HG02840 (cell line): ENCODE data around the gene TBCK.
"Not testable (repeated sequence)": the region's sequence is repeated elsewhere in the genome, so short reads cannot be mapped to it uniquely, and the experiment has no call there.

ENCODE experiments used
- ATAC-seq: cut with Tn5 transposase; IDR thresholded peaks from one replicate; pipeline ENCODE4 v1.9.1; 2021; ENCODE audit warnings: mild to moderate bottlenecking, moderate library complexity, moderate number of reproducible peaks; ENCODE audit not compliant: unreplicated experiment, low FRiP score

Gene TBCK

DNA sequence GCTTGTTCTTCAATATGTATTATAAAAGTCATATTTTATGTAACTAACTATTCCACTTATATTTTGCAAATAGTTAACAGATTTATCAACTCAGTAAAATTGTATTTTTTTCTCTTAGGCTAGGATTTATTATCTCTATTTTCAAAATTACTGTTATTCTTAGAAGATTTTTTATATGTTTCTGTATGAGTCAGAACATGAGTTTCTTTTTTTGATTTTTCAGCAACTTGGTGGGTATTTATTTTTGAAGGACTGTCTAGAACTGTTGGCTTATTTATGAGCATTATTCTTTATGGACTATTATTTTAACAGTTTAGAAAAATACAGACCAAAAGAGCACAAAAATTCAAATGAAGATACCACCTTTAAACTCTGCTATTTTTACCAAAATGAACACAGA lies 7.1 kb upstream of the TBCK start:
- no peak for ATAC-seq

DNA sequence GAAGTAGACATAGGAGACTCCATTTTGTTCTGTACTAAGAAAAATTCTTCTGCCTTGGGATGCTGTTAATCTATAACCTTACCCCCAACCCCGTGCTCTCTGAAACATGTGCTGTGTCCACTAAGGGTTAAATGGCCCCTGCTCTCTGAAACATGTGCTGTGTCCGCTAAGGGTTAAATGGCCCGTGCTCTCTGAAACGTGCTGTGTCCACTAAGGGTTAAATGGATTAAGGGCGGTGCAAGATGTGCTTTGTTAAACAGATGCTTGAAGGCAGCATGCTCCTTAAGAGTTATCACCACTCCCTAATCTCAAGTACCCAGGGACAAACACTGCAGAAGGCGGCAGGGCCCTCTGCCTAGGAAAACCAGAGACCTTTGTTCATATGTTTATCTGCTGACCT lies 5.8 kb upstream of the TBCK start:
- not testable (repeated sequence) for ATAC-seq

DNA sequence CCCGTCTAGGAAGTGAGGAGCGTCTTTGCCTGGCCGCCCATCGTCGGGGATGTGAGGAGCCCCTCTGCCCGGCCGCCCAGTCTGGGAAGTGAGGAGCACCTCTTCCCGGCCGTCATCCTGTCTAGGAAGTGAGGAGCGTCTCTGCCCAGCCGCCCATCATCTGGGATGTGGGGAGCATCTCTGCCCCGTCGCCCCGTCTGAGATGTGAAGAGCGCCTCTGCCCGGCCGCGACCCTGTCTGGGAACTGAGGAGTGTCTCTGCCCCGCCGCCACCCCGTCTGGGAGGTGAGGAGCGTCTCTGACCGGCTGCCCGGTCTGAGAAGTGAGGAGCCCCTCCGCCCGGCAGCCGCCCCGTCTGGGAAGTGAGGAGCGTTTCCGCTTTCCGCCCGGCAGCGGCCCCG lies 5.2 kb upstream of the TBCK start:
- not testable (repeated sequence) for ATAC-seq

DNA sequence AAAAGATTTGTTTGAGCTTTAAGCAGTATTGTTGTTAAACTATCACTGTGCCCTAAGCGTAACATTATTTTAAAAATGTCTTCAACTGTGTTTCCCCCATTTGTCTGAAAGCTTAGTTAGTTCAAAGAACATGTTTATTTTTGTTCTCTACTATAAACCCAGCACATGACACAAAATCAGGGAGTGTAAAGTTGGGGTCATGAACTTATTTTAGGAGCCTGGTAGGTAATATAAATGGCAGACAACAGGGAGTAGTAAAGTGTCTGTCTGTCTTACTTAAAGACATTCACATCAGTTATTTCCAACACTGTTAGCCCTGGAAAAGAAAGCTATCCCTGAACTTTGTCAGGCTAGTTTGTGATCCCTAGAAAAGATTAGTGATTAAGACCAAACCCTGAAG lies 4.2 kb upstream of the TBCK start:
- ATAC-seq: no peak

DNA sequence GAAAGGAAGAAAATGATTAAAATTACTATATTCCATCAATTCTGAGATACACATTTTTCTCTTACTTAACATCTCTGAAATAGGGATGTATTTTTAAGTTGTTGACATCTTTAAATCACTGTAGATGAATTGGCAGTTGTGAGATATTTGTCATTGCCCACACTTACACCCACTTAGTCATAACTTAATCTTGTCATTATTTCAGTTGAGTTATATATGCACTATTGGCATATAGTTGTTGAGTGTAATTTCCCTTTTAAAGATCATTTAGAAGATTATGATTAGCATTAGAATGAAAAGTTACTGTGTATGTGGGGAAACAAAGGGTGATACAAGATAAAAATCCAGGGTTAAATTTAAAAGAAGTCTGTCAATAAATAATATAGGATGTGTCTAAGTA lies 2.5 kb upstream of the TBCK start:
- ATAC-seq: no peak

DNA sequence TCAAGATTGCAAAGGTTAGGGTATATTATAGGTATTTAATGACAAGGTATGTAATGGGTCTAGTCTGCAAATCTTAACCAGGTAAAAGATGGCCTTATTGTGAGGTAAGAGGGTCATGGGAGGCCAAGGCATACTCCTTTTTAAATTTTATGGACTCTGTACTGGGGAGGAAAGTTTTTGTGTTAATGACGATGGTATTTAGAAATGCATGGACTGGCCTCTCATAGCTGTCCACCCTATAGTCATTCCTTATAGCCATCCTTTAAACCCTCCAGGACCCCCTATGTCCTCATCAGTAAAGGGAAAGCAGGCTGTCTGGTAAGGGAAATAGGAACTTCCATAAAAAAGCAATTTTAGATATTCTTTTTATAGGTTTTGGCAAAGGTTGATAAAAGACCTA lies 1.8 kb upstream of the TBCK start:
- no peak for ATAC-seq

DNA sequence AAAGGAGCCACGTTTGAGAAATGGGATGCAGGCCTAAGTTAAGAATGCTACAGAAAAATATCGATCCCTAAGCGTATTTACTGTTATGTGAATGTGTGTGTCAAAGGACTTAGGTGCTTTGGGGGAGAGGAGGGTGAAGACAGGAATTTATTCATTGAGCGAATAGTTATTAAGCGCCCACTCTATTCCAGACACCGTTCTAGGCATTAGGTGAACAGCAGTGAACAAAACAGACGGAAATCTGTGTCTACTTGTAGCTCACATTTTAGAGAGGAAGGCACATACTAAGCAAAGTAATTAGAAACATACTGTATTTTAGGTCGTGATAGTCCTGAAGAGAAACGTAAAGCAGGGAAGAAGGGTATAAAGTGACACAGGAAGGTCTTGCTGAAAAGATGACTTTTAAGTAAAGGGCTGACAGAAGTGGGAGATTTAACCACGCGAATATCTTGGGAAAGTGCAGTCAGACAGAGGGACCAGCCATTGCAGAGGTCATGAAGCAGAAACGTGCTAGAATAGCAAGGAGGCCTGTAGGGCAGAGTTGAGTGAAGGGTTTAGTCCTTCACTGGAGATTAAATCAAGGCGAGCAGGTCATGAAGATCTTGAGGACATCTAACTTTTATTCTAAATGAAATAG lies 882 bp upstream of the TBCK start:
- peak; percentile 8 for ATAC-seq

DNA sequence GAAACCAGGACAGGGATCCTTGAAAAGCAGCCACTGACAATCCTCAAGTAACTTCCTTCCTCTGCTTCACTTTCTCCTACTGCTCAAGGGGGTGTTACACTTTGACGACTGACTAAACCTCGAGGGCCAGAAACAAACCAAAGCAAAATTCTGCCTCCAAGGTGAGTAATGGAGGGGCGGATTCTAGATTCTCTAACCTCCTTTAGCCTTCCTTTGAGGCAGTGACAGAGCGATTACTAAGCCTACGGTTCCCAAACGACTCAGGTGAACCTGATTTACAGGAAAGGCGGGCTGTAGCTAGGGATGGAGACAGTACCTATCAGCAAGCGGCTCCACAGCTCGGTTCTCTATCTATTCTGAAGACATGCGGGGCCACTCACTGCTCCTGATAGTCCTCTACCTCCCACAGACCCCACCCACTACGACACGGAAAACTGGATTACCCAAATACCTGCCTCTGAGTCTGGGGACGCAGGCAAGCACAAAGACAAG lies 487 bp downstream of the TBCK start:
- ATAC-seq: peak; percentile 23

DNA sequence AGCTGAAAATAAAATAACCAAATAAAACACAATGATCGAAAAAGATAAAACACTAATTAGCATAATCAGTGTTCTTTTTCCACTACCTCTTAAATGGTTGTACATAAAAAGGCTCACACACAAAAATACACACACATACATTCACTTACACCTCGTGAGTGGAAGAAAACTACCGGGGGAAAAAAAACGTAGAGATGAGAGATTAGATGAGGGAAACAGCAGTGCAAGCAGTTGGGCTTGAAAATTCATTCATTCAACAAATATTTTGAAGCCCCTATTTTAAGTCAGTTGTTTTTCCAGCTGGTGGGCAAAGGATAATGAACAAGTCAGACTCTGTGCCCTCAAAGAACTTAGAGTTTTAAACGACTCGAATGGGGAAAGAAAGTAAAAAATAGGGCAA lies 1.0 kb downstream of the TBCK start:
- ATAC-seq: no peak

DNA sequence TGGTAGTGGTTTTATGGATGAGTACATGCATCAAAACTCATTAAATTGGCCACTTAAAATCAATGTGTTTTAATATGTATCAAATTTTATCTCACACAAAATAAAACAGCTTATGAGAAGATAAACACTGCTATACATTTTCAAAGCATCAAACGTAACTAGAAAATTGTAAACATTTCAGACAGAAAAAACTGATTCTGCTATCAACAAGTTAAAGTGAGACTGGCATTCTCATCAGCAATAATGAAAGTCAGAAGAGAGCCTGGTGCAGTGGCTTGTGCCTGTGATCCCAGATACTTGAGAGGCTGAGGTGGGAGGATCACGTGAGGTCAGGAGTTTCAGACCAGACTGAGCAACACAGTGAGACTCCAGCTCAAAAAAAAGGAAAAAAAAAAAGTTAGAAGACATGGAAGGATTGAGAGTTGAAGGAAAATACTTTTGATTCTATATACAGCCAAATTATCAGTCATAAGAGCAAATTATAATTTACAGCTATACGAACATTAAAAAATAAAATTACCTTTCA lies 2.9 kb downstream of the TBCK start:
- no peak for ATAC-seq

DNA sequence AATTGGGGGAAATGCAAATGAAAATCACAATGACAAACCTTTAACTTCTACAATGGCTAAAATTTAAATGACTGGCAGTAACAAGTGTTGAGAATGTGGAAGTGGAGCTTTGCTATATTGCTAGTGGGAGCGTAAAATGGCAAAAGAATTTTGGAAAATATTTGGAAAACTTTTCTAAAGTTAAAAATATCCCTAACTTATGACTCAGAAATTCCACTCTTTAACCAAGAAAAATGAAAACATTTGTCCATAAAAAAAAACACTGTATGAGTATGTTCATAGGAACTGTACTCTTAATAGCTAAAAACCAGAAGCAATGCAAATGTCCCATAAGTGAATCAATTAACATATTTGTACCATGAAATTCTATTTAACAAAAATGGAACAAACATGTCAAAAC lies 3.6 kb downstream of the TBCK start:
- ATAC-seq: no peak

DNA sequence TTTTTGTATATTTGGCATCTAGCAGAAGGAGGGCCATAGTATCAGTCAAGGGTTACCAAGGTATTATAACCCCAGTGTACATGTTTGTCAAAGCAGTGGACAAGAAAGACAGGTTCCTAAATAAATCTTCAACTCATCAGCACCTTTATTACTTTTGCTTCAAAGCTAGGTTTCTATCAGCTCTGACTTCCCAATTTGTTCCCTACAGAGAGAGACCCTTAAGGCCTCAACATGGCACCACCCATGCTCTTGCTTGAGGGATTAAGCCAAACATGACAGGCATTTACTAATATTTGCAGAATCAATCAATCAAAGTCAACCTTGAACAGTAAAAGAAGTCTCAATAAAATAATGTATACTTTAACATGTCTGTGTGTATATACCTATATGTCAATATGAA lies 9.4 kb downstream of the TBCK start:
- ATAC-seq: no peak

DNA sequence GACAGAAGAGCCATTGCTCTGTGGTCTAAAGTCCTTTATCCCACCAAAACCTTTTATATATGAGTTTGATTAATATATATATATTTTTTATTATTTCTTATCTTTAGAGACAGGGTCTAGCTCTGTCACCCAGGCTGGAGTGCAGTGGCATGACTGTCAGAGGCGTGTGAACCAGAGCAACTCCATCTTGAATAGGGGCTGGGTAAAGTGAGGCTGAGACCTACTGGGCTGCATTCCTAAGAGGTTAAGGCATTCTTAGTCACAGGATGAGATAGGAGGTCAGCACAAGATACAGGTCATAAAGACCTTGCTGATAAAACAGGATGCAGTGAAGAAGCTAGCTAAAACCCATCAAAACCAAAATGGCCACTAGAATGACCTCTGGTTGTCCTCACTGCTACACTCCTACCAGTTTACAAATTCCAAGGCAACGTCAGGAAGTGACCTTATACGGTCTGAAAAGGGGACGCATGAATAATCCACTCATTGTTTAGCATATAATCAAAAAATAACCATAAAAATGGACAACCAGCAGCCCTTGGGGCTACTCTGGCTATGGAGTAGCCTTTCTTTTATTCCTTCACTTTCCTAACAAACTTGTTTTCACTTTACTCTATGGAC lies 10.5 kb downstream of the TBCK start:
- no peak for ATAC-seq

DNA sequence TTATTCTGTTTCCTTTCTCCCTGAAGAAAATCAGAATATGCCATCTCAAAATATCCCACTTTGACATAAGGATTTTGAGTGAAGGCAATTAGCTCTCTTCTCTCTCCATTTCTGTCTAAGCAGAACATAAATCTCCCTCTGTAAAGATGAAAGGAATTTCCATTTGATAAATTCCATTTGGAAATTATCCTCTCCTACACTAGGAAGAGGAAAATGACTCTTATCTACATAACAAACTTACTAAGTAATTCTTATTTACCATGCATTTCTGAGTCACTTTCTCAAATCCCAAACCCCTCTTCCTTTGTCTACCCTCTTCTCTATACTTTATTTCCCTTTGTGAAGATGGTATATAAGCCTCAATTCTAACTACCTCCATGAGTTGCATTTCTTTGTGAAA lies 11.4 kb downstream of the TBCK start:
- ATAC-seq: no peak

DNA sequence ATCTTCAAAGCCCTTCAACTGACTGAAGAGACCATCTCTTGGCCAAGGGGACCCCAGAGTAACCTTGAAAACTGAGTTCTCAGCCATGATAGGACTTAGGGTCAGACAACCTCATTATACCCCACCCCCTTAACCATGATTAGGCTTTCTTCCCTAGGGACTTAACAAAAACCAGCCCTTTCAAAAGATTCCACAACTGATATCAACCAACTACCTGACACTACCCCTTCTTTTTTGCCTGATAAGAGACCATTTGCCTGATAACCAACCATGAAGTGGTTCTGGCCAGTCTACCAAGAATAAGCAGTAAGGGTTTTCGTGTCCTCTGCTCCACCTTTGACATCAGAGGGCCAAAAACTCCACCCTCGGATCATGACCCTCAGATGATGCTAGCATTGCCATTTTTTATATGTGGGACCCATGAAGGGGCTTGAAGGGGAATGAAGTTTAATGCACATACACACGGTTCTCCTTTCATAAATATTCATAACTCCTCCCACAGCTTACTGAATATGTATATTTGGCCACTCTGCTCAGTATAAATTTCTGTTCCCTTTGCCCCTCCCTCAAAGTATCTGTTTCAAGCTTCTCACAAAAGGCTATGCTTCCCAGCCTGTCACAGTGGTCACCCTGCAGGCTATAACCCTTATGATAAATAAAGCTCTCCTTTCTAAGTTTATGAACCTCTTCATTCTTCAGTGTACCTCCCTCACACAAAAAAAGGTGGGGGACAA lies 12.3 kb downstream of the TBCK start:
- no peak for ATAC-seq

DNA sequence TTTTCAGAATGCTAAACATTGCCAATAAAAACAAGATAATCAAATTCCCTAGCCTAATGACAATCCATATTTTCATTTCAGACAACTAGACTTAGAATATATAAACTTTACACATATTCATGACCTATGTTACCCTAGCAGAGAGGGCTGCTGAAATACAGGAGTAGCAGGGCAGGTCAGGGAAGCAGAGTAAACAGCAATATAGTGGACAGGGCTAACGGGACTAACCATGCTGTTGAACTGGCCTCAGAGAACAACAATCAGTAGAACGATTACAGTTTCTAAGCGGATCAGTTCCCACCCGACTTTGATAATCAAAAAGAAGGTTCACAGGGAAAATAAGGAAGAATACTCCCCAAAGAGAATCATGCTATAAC lies 14.0 kb downstream of the TBCK start:
- no peak for ATAC-seq

DNA sequence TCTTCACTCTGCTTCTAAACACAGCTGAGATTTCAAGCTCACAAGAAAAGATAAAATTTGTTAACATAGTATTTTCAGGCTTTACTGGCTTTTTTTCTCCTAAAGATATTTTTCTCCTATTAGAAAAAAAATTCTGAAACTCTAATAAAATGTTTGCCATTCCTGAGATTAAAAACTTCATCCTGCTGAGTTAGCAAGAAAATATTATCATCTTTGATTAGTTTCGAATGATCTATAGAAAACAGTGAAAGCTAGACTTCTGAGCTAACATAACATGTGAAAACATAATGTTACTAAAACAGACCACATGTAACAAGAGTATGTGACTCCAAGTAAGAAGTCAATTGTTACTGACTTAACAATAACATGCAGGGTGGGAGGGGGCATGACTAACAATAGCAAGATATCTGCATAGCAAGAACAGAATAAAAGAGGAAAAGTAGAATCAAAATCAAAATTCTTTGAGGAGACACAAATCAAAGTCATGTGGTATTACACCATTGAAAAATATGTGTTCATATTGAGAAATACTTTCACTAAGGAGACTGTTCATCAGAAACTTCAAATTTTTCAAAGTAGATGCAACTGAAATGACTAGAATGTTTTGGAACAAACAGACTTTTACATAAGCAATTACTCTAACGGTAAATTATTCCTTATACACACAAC lies 14.5 kb downstream of the TBCK start:
- no peak for ATAC-seq

DNA sequence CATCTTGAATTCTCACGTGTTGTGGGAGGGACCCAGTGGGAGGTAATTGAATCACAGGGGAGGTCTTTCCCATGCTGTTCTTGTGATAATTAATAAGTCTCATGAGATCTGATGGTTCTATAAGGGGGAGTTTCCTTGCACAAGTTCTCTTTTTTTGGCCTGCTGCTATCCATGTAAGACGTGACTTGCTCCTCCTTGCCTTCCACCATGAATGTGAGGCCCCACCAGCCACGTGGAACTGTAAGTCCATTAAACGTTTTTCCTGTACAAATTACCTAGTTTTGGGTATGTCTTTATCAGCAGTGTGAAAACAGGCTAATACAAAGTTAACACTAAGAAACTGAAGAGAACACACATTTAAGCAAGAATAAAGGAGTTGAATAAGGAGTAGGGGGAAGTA lies 16.0 kb downstream of the TBCK start:
- ATAC-seq: no peak

DNA sequence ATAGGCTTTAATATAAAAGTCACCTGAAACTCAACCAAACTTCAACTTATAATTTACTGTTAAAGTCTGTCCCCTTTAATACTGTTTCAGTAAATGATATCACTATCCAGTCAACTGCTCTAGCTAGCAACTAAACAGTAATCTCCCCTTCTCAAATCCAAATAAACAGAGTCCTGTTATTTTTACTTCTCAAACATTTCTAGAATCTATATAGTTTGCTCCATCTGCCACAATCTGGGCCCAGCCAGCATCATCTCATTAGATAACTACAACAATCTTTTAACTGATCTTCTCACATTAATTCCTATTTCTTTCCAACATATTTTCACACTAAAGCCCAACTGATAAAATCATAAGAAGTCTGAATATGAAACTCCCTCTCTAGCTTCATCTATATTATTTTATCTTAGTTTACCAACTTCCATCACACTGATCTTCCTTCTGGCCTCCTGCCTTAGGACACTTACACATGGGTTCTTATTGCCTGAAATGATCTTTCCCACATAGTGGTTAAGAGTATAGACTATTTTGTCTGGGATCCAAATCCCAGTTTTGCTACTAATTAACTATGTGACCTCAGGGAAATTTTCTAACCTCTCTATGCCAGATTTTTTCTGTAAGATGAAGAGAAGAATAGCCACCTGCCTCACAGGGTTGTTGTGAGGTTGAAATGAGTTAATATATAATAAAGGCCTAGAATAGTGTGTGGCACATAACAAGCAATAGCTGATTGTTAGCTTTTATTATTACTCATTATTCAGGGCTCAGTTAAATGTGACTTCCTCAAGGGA lies 18.6 kb downstream of the TBCK start:
- ATAC-seq: no peak

DNA sequence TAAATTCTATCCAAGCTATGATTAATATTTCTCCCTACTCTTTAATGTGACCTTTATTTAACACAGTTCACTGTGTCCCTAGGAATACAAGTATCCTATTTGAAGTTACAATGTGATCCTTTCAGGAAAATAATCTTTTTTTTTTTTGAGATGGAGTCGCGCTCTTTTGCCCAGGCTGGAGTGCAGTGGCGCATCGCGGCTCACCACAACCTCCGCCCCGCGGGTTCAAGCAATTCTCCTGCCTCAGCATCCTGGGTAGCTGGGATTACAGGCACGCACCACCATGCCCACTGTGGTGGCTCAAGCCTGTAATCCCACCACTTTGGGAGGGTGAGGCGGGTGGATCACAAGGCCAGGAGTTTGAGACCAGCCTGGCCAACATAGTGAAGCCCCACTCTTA lies 21.9 kb downstream of the TBCK start:
- no peak for ATAC-seq
